Endometrial microvascular endothelial cells (primary cell): ENCODE results near the gene PRKN. TPM values are rescaled to one million over a fixed set of nuclear protein-coding genes. Genes with fewer than 3 reads are reported as not detected.
"Not testable (repeated sequence)": the region's sequence is repeated elsewhere in the genome, so short reads cannot be mapped to it uniquely, and the experiment has no call there.

Experiments
- in situ Hi-C: cut with HindIII; loops from 2 replicates; pipeline ENCODE4 v1.10.0; 2017; ENCODE audit warnings: low sequenced_read_pairs, low pct_unique_long_range_greater_than_20kb; ENCODE audit errors: inconsistent ontology term
- total RNA-seq: library from RNA; depleted of rRNA; stranded (reverse); fragments of >200 nt; gene quantifications from one replicate; pipeline ENCODE4 v1.2.3, GENCODE V29; 2015; ENCODE audit errors: inconsistent ontology term

Gene PRKN
- total RNA-seq, 1 donor from 2014 or later: not detected

DNA sequence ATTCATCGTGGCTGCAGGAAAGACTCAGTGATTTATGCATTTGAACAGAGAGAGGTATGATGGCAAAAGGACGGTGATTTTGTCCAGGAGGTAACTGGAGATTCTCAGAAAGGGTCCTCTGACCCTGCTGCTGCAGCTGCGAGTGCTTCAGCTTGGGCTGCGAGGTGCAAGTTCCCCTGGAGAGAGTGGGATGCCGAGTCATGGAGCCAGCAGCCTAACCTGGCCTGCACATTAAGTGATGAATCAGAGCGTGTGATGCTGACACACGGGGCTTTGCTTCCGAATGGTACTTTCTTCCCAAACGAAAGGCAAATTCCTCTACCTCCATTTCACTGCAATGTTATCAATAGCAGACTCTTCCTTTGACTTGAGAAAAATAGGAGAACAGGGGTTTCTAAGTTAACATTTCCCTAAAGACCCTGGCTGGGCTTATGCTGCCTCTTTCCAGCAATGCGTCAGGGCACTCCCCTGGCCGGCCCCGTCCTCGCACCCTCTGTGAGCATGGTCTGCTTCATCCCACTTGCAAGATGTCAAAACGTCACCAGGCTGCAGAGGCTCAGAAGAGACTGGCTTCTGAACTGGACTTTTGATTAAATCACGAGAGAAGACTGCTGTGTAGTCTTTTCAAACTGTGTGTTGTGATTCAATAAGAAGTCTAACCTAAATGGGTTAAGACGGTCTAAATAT, 825.7 kb downstream of the PRKN start:
- in situ Hi-C loops: no loop called here

DNA sequence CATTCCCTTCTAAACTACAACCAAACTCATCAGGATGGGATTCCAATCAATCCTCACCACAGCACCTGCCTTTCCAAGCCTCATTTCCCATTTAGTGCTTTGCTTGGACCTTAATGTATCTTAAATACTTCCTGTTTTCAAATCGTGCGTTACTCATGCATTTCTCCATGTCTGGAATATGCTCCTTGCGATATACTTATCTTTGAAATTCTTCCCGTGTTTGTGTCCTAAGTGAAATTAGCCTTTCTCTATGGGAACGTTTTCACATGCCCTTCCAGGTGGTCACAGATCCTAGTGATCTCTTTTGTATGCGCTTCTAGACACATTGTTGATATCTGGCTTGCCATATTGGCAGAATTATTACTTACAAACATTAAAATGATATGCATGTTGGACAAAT, 833.1 kb downstream of the PRKN start:
- in situ Hi-C loops: no loop called here

DNA sequence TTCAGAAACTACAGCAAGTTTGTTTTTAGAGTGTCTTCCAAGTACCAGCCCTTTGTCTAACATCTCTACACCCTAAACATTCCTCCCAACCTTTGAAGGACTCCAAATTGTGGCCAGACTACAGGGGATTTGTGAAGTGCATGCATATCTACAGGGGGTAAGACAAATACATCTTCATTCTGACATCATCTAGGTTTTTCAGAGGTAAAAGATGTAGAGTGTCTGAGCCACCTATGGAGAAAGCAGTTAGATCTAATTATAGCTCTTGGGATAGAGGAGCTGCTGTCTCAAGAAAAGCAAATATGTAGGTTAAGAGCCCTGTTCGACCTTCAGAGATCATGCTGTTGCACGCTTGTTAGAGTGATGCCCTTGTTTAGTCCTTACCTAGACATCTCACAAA, 836.0 kb downstream of the PRKN start:
- in situ Hi-C loops: no loop called here

DNA sequence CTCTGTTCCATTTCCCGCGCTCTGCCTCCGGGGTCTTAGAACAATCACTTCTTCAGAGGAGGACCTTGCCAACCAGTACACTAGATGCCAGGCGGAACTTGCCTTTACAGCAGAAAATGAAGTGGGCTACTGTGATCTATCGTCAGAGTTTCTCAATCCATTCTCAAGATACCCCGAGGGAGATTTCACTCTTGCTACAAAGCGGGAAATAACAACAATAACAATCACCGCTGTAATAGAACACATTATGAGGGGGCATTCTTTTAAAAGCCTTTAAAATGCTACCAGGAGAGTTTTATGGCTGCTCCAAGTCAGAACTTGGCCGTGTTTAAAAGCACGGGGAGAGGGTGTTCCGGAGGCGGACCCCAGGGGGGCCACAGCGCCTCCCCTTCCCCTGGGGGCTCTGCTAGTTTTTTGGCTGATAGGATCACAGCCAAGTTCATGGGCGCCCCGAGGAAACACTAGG, 836.7 kb downstream of the PRKN start:
- in situ Hi-C loops: no loop called here

DNA sequence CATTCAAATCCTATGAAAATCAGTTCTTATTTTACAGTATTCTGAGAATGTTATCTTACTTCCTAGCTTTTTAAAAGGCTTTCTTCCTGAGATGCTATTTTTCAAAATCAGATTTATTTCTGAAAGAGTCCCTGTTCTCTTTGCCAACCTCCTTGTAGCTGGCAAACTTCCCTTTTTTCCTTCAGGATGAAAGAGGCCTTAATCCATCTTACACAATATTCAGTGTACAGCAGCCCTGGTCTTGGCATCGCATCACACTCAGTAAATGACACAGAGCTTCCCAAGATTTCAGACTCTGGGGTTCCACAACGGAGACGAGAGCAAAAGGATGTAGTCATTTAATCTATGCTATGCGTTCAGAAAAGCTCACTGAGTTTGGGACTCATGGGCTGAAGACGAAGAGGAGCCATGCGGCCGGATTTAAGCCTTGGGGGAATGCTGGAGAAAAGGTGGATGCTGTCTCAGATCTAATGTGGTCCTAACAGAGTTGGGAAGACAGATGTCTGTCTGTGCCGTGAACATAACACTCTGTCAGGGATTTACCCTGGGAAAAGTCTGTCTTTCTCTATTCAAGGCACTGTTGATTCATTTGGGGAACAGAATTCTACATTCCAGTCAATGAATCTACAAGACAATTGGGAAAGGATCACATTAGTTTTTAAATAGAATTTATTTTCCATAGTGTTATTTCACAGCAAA, 837.3 kb downstream of the PRKN start:
- in situ Hi-C loops: no loop called here

DNA sequence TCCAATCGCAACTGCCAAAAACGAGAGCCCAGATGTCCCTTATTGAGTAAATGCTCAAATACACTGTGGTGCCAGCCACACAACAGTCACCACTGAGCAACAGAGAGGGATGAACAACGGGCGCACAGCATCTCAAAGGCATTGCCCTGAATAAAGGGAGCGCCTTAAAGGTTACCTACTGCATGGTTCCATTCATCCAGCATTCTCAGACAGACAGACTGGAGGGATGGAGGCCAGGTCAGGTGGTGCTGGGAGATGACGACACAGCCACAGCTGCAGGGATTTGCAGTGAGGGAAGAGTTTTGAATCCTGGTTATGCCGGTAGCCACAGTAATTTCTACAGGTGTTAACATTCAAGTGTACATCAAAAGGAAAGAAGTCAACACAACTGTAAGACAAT, 838.2 kb downstream of the PRKN start:
- in situ Hi-C loops: no loop called here

DNA sequence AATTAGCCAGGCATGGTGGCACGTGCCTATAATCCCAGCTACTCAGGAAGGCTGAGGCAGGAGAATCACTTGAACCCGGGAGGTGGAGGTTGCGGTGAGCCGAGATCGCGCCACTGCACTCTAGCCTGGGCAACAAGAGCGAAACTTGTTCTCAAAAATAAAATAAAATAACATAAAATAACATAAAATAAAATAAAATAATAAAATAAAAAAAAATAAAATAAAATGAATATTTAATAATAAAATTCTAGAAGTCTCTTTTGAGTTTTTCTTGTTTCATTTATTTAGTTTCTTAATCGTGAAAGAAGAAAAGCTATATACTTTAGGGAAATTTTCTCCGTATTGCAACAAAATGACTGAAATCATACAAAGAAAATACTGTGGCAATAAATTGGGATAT, 841.0 kb downstream of the PRKN start:
- in situ Hi-C loops: not testable (repeated sequence)

DNA sequence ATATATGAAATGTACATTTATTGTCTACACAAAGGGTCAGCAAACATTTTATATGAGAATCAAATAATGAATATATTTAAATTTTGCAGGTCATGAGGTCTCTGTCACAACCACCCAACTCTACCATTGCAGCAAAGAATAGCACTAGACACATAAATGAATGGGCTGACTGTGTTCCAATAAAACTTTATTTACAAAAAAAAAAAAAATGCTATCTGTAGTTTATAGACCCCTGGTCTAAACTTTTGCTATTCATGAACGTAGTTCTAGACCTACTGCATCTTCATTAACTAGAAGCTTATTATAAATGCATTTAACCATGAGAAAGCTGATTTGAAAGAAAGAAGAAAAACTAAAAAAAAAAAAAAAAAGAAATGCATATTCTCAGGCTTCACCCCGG, 842.8 kb downstream of the PRKN start:
- in situ Hi-C loops: no loop called here

DNA sequence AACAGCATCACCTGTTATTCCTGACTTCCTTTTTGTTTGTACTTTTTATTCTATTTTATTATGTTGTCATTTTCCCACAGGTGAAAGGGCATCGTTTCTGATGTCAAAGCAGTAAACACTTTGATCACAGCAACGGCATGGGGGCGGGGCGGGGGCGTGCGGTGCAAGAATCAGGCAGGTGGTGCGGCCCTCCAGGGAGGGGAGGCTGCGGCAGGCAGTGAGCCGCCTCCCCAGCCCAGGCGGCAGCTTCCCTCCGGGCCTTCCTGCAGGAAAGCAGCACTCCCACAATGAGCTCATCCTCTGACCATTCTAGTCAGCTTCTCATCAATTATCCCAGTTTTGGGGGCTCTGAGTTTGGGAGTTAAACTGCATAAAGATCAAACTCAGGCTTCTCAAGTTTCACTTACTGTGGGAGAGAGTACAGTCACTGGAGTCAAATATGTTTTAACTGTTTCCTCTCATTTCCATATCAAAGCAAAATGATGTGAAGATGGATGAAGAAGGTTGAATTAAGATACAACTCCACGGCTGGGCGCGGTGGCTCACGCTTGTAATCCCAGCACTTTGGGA, 845.3 kb downstream of the PRKN start:
- in situ Hi-C loops: no loop called here

DNA sequence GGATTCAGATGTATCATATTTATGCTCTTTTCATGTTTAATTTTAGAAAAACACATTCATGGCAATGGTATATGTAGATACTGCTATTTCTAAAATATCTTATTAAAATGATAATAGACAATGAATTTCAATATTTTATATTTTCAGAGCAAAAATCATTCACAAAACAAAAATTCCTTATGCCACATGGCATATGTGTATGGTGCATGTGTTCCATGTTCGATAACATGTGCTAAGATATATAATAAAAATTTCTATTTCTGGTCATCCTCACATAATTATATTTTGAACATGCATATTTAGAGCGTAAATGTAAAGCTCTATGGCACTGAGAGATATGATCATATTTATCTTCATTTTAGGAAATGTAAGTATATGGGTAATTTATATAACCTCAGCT, 847.5 kb downstream of the PRKN start:
- in situ Hi-C loops: no loop called here

DNA sequence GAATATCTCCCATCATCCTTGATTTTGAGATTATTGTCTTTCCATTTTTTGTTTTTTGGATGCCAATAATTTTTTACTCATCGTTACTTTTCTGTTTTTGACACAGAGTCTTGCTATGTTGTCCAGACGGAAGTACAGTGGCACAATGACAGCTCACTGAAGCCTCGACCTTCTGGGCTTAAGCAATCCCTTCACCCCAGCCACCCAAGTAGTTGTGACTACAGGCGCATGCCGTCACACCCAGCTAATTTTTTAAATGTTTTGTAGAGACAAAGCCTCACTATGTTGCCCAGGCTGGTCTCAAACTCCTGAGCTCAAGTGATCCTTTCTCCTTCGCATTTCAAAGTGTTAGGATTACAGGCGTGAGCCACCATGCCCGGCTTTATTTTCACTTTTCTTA, 851.3 kb downstream of the PRKN start:
- in situ Hi-C loops: no loop called here

DNA sequence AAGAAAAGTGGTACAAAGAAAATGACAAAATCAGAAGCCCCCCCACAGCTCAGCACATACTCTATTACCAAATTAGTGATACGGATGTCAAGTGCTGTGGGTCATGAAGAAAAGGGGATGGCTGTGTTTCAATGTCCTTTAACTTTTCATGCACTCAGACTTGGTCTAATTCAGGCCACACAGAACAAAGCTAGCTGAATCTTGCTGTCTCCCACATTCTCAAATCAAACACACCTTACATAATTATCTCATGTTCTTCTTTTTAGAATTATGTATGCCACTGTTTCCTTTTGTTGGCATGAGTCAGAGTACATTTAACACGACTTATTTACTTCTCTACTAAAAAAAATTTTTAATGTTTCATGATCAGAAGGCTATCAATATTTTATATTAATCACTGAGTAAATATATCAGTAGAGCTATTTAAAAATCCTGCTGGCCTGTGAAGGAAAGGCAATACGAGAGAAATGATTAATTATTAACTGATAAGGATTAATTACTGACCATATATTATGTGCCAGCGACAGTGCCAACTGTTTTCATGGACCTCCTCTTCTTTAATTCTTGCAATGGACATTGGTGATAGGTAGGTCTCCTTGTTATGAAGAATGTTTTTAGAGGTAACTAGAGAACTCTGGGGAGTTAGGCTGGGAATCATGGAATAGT, 857.2 kb downstream of the PRKN start:
- in situ Hi-C loops: no loop called here

DNA sequence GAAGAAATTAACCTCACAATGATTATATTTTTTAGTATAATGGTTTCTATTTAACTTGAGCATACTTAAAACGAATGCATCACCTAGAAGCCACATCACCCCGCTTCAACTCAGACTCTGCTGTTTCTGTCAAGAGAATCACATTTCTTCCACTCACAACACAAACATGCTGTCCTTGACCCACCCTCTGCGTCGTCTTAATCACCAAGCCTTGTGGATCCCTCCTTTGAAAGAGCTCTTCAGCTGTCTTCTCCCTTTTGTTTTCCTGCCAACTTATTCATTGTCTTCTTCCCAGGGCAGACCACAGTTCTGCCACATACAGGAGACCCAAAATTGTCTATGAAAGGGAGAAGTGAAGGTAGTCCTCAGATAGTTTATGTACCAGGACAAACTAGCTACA, 858.1 kb downstream of the PRKN start:
- in situ Hi-C loops: no loop called here

DNA sequence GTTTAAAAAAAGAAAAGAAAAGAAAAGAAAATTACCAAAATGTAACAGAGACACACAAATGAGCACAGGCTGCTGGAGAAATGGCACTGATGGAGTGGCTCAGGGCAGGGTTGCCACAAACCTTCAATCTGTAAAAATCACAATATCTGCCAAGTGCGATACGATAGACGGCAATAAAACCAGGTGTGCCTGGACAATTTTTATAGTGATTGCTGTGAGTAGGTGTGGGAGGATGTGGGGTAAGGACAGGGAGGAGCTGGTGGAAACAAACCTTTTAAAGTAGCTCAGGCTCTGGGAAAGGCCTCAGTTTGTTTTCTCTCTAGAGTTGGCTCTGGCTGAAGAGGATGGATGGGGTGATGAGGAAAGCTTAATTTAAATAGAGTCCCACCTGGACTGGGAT, 861.0 kb downstream of the PRKN start:
- in situ Hi-C loops: no loop called here

DNA sequence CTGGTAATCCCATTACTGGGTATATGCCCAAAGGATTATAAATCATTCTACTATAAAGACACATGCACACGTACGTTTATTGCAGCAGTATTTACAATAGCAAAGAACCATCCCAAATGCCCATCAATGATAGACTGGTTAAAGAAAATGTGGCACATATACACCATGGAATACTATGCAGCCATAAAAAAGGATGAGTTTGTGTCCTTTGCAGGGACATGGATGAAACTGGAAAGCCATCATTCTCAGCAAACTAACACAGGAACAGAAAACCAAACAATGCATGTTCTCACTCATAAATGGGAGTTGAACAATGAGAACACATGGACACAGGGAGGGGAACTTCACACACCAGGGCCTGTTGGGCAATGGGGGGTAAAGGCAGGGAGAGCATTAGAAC, 866.5 kb downstream of the PRKN start:
- in situ Hi-C loops: not testable (repeated sequence)

DNA sequence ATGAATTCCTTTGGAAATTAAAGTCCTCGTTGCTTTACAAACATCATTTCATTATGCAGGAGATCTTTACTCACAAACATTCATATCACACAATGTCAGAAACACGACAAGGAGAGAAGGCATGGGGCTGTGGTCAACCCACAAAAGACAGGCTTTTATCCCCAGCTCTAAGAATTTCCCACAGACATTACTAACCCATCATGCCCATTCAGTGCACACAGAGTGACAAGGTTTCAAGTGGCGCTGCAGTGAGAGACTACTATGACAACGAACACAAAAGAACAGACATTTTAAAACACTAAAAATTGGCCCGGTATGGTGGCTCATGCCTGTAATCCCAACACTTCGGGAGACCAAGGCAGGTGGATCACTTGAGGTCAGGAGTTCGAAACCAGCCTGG, 873.9 kb downstream of the PRKN start:
- in situ Hi-C loops: no loop called here

DNA sequence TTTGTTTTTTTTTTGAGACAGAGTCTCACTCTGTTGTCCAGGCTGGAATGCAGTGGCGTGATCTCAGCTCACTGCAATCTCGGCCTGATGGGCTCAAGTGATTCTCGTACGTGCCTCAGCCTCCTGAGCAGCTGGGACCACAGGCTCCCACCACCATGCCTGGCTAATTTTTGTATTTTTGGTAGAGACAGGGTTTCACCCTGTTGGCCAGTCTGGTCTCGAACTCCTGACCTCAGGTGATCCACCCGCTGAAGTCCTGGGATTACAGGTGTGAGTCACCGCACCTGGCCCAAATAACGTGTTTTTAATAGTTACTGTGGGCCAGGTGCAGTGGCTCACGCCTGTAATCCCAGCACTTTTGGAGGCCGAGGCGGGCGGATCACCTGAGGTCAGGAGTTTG, 876.1 kb downstream of the PRKN start:
- in situ Hi-C loops: not testable (repeated sequence)

DNA sequence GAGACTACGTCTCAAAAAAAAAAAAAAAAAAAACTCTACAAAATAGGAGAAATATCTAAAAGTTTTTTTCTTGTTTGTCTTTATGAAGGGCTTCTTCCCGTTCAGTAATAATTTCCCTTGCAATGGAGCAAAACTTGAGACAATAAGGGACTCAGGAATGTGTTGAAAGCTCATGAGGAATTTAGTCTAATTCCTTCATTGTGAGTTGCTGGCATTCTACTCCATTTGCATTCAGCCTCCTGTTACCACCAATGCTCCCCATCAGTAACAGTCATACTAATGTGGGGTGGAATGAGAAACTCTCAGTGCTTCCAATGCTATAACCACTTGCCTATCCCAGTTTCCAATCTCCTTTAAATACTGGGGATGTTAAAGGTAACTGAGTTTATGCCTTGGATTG, 877.0 kb downstream of the PRKN start:
- in situ Hi-C loops: no loop called here

DNA sequence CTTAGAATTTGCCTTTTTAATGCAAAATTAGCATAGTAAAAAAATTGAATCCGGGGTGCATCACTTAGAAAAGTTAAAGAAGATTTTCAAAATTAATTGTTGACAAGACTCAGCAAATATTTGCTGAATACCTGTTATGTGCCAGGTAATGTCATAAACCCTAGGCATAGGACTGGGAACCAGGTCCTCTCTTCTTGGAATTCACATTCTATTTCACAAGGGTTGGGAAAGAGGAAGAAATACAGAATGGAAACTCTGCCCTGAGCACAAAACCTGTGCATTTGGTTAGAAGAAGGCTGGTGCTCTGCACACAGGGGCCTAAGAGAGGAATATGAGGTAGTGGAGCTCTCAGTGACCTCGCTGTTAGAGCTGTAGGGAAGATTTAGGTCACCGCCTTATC, 879.9 kb downstream of the PRKN start:
- in situ Hi-C loops: no loop called here

DNA sequence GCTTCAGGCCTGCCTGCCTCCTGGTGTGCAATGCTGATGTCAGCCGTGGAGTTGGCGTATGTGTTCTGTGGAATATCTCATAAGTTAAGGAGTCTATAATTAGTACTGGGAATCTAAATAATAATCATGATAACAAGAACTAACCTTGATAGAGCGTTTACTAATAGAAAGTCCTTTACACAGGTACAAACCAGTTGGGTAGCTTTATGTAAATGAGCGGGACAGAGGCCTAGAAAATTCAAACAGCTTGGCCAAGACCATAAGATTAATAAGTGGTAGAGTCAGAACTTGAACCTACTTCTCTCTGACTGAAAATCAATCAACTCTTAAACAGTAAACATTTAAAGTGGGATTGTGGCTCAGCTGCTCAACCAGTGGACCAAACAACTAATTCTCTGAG, 882.8 kb downstream of the PRKN start:
- in situ Hi-C loops: no loop called here
